ENCODE measurements around the gene PITX1.

The PITX1 gene

DNA sequence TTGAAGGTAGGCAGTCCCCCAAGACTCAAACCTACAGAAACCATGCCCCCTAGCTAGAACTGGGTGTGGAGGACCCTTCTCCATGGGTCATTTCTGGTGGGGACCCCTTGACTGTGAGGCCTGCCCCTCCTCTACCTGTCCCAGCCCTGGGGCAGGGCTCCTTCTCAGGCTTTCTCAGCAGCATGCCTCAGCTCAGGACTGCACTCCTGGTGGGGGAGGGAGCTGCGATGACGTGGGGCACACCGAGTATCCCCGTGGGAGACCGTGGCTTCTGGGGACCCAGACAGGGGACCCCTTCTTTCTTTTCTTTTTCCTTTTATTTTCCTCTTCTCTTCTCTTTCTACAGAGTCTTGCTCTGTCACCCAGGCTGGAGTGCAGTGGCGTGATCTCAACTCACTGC, 27.0 kb upstream of the PITX1 start:
- DNase-seq: no peak

DNA sequence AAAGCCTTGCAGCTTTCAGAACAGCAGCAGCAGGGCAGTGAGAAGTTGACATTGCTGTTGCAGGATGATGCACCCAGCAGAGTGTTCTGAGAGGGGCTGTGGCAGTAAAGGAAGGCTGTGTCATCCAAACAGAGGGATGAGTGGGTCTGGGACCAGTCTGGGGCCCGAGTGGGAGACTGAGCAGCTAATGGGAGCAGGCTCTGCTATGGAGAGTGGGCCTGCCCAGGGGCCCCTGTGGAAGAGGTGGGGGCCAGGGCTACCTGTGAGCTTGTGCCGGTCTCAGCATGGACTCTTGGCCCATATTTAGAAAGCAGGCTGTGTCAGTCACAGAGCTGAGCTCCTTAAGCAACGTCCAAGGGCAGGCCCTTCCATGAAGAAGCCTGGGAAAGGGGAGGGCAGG, 26.0 kb upstream of the PITX1 start:
- DNase-seq: no peak

DNA sequence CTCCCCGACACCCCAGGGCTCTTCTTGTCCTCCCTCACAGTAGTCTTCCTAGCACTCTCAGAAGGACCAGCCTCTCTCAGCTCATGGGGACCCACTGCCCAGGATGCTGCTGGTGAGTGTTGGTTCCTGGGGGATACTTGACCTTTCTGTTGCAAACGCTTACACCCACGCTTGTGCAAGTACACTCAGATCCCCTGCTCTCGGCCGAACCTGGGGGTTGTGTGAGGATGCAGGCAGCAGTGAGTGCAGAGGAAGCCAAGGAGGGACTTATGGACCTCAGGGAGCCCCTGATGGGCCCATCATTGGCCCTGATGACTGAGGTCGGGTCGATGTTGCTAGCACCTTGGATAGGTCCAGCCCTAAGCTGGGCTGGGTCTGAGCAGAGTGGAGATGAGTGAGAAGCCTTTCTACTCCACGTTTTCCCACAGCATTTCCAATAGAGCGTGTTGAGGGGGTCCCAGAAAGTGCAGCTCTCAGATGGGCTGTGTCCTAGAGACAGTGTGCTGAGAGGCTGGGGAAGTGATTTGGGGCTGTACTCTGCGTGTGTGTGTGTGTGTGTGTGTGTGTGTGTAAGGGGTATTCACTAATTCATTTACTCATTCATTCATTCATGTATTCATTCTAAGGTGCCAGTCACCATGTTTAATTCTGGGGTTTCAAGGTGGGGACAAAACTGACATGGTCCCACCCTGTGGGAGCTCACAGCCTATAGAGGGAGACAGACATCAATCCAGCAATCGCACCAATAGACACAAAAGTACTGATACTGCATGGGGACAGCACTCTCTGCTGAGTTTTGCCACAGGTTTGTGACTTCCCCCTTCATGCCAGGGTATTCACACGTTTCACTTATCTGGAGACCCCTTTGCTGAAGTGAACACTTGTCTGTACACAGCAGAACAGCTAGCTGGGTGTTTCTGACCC, 25.2 kb upstream of the PITX1 start:
- no peak for DNase-seq

DNA sequence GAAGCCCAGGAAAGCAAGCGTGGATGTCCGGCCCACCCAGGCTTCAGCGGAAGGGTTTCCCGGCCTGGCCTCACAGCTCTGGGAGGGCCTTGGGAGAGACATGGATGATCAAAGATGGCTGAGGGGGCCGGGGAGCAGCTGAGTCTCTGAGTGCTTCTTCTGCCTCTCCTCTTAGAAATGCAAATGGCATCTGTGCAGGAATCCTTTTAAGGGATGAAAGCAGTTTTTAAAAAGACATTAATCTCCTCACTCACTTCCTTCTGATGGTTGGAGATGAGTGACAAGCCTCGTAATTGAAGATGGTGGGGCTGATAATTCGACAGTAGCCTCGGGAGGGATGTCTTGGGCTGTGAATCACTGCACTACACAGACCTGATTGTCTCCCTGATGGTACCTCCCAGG, 24.3 kb upstream of the PITX1 start:
- no peak for DNase-seq

DNA sequence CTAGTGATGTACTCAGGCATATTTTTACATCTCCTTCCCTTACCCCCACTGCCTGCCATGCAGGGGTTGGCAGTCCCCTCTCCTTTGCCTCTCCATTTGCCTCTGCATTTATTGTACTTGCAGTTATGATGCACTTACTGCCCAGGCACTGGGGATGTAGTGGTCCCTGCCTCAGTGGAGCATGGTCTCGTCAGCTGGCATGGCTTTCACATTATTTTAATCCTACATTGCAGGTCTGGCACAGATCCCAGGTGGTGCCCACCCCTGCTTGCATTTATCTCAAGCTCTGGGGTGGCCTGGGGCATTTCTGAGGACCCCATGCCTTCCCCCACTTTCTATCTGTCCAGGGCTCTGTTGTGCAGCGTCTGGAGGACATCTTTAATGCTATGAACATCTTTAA, 23.2 kb upstream of the PITX1 start:
- DNase-seq: no peak

DNA sequence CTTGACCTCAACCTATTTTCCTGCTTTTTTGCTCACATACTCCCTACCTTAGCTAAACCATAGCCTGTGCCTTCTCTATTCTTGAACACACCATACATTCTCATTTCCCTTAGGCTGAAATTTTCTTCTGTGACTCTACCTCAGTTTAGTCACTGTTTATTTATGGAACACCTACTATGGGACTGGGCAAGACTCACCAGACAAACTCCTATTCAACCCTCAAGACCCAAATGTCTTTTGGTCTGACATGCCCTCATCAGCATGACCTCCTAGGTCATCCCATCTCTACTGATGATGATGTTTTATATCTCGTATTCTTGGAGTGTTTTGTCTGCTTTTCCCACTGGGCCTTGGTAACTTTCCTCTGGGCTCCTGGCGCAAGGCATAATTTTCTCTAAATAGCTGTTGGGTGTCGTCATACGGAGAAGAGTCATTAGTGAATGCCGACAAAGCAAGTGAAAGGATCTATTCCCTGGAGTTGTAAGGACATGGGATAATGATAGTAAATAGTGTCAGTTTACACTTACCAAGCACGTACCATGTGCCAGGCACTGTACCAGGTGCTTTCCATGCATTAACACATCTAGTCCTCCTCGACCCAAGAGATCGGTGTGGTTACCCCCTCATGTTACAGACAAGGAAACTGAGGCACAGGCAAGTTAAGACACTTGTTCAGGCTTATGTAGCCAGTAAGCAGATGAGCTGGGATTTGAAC, 22.4 kb upstream of the PITX1 start:
- no peak for DNase-seq

DNA sequence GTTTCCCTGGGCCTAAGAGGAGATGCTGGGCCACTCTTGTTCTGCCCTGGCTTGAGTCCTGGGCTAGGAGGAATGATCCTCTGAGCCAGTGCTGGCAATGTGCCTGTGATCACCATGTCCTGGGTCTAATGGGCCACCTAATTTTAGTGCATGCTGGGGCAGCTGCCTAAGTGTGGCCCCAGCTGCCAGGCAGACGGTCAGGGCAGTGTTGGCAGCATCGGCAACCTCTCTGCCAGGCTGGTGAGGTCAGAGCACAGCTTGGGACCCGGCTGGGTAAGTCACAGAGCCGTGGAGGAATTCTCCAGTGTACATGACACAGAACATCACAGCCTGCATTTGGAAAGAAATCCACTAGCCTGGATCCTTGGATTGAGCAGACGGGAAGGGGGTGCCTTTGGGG, 21.4 kb upstream of the PITX1 start:
- DNase-seq: no peak

DNA sequence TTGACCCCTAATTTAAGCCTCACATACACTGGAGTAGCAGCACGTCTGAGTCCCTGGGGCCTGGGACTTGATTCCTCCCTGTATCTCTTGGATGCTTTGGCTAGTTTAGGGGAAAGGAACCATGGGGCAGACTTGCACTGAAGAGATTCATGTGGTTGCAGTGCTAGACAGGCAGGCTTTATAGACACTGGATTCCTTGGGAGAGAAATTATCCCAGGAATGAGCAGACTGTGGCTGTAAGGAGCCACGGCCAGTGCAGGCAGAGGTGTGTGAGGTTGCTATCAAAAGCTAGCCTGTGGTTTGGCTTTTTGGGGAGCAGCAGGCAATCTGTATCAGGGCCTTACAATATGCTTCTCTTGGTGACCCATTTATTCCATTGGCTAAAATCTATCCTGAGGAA, 20.5 kb upstream of the PITX1 start:
- DNase-seq: no peak

DNA sequence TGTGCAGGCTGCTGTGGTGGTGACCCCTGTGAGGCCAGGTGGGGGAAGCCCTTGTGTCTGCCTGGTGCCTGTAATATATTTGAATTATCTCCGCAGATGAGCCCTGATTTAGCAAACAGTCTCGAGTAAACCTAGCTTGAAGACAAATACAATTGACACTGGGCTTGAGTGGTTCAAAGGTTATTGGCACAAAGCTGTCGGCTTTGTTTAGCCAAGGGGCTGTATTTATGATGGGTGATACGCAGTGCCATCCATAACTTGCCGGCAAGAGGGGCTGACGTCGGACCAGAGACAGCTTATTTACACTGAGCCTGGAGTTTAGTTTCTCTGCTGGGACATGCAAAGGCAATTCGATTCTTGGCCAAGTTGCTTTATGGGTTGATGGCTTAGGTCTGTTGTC, 20.0 kb upstream of the PITX1 start:
- DNase-seq: no peak

DNA sequence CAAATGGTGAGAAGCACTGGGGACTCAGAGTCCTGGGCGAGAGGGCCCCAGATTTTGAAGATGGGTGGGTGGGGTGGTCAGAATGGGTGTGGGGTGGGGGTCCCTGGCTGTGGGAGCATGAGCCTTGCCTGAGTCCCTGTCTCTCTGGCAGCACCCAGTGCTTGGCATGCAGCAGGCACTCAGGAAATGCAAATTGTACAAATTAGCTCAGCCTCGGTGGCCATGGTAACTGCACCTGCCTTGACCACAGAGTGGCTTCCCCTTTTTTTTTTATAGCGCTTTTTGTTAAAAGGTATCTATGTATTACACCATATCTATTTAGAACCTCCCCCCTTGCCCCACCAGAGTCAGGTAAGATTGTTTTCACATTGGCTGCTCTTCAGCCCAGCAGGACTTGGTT, 19.2 kb upstream of the PITX1 start:
- no peak for DNase-seq

DNA sequence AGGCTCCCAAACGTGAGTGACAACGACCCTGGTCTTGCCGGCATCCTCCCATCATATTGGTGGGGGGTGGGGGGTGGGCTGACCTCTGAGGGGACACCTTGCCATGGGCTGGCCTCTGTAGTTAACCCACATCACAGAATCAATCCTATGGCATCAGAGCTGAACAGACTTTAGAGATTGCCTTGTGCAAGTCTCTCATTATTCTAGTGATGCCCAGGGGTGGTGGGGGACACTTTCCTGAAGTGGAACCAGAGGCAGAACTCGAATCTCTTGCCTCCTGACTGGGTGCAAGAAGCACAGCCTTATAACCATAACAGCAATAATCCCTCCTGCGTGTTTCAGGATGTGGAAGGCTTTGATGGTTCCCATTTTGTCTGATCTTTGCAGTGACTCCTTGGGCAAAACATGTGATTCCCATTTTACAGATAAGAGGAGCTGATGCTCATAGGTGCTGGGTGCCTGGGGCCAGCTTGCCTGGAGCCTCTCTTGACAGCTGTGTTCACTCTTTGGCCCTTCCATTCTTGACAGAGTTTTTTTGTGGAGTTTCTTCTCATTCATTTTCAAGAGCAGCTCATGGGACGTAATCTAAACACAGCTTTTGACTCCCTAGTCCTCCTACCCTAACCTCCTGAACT, 18.6 kb upstream of the PITX1 start:
- no peak for DNase-seq

DNA sequence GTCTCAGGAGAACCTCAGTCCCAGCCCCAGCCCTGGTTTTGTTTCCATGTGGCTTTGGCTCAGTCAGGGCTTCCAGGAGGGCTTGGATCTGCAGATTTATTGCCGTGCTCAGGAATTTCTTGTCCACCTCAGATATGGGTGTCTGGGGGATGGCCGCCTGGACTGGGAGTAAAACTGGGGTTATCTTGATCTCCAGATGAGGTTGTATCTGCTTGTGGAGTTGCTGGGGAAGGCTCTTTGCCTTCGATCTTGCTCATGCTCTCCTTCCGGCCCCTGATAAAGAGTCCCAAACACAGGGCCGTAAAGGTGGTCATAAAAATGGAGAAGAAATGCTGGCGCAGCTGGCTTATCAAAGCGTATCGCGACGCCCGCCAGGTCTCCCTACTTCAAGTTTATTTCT, 17.8 kb upstream of the PITX1 start:
- DNase-seq: no peak

DNA sequence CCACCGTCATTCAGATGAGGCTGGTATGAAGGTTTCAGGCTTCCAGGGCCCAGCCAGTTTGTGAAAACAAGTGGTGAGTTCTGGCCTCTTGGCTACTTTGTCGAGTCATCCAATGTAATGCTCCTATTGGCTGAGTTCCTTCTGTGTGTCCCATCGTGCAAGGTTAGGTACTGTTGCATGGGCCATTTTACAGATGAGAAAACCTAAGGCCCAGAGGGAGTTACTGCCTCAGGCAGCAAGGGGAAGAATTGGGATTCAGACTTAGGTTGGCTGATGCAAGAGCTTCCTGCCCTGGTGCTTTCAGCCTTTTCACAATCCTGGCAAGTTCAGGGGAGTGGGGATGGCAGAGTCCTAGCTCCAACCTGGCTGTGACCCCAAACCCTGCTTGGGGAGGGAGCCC, 17.4 kb upstream of the PITX1 start:
- no peak for DNase-seq

DNA sequence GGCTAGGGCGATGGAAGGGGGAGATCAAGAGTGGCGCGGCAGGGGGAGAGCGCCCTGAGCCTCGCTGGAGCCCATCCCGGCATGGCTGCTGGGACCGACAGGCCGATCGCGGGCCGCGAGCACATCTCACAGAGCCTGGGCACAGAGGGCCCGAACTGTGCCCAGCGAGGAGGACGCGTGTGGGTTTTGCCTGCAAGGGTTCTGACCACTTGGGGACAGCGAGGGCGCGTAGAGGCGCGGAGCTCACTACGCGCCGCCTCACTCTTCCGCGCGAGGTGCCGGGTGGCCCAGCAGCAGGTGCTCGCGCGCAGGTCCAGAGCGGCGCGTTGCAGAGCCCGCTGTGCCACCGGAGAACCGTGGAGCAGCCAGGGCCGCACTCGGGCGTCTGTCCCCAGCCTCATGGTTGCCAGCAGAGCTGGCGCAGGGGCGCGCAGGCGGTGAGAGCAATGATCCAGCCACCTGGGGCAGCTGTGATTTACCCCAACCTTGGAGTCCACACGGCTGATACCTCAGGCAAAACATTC, 16.3 kb upstream of the PITX1 start:
- no peak for DNase-seq

DNA sequence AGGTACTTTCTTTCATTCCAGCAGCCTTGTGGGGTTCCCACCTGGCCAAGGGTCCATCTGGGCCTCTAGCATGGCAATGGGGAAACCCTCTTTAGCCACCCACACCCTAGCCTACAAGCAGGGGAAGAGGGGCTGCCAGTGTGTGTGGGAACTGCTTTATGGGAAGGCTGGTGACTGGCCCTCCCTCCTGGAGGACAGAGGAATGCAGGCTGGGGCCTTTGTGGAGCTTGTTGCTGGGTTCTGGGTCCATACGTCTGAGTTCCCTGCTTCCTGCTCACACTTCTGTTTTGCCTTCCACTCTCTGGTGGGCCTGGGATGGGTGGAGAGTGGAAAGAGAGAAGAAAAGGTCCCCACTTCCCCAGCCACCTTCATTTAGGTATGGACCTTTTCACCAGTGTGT, 14.9 kb upstream of the PITX1 start:
- DNase-seq: no peak

DNA sequence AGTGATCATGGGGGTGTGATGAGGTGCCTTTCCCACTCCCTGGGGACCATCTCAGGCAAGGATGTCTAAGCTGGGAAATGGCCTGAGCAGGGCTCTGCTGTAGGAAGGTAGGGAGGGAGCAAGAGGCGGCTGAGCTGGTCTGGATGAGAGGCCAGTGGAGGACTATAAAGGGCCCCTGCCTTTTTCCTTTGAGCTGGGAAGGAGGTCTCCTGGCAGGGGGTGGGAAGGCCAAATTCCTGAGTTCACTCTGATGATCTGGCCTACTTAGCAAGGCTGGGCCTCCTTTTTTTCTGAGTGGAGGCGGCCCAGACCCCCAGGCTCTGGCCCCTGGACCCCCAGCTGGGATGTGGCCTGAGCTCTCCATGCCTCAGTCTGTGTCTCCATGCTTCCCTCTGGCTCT, 14.3 kb upstream of the PITX1 start:
- DNase-seq: no peak

DNA sequence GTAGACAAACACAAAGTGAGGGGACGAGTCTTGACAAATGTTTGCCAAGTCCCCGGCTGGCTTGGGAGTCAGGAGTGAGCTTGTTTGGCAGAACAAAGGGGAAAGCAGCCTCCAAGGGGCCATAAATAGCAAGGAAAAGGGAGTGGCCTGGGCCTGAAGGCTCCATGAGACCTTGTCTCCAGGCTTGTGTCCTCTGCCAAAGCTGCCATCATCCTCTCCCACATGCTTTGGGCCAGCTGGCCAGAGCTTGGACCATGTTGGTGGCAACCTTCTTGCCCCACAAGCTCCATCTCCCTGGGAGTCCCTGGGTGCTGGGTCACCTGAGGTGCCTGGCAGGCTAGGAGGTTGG, 13.3 kb upstream of the PITX1 start:
- no peak for DNase-seq

DNA sequence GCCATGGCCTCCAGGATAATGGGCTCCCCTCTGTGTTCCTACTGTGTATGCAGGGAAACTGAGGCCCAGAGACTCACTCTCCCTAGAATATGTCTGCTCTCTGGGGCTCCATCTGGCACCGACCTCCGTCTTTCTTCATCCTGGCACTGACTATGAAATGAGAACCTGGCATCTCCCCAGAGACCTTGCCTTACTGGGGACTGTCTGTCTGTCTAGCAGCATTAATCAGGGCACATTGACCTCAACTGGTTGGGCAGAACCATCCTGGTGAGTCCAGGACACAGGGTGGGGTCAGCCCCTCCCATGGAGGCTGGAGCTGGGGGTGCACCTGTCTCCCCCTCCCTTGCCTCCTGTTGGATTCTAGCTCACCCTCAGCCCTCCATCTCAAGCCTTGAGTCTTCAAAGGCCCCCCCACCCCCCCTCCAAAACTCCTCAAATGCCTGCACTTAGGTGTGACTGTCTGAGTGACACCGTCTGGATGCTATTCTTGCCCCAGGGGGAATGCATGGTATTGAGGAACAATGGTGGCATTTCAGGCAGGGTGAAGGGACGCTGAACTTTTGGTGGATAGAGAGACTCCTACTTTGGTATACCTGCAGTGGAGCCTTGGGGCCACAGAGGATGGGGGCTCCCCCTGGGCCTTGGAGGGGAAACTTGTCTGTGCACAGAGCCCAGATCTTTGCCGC, 12.8 kb upstream of the PITX1 start:
- DNase-seq: no peak

DNA sequence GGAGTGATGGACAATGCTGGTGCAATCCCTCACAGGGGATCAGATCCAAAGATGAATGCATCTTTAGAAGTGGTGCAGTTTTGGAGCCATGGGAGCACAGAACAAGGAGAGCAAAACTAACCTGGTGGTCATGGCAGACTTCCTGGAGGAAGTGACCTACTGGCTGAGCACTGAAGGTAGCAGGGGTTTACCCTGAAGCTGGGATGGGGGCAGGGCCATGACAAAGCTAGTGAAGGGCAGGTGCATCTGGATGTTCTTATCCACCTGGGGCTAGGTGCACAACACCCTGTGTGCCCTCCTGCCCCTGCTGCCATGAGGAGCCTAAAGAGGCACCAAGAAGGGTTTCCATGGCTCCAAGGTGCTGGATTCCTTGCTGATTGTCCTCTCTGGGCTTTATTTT, 11.5 kb upstream of the PITX1 start:
- no peak for DNase-seq

DNA sequence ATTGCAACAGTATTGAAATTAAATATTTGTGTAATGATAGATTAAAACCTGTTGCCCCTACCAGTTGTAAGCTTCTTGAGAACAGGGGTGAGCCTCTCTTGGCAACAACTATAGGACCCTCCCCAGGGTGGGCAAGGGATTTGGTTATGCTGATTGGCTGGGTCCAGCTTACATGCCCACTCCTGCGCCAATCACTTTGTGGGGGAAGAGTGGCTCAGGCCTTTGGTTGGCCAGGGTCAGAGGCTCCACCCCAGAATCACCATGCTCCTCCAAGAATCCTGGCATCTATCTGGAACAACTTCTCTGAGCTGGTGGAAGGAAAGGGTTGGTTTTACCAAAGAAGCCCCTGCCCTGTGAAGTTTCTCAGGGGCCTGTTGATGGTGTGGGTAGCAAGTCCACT, 8.6 kb upstream of the PITX1 start:
- DNase-seq: no peak

DNA sequence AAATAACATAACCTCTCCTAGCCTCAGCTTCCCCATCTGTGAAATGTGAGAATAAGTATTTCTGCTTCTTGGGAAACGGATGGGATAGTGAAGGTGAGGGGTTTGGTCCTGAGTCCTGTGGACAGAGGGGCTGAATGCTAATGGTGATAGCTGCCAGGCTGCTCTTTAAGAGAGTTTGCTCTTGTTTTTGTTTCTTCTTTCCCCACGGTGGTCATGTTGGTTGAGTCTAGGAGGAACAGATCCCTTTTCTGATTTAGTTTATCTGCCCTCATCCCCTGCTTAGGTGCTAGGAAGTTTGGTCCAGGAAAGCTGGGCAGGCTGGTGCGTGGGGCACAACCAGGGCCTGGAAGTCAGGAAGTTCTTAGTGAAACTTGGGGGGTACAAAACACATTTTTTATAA, 7.7 kb upstream of the PITX1 start:
- no peak for DNase-seq

DNA sequence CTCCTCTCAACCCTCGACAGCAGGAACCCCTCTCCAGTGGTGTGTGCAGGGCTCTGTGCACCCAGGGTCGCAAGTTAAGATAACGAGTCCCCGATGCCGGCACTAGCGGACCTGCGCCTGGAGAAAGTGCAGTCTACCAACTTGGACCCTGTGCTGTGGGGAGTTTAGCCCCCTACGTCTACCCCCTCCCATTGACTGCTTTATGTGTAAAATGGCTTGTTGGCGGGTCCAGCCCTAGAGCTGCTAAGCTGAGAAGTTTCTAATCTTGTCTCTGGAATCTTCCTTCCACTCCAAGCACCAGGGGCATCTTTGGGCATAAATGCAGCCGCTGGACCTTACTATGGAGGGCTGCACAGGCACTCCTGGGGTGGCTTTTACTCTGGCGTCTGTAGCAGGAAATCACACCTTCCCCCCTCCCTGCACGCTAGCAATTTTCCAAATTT, 7.1 kb upstream of the PITX1 start:
- no peak for DNase-seq
